ENCODE data around the gene METAP1.
"Not testable (repeated sequence)": the region's sequence is repeated elsewhere in the genome, so short reads cannot be mapped to it uniquely, and the experiment has no call there.

The METAP1 gene

GRCh38 chr4:99099814-99100213 is 104.3 kb downstream of the METAP1 start:
- not testable (repeated sequence) for DNase-seq (ENCODE audit: low spot score)

GRCh38 chr4:99100876-99101275 is 105.4 kb downstream of the METAP1 start:
- no peak for DNase-seq (ENCODE audit: low spot score)

- no peak for DNase-seq (ENCODE audit: low spot score)
Observed at GRCh38 chr4:99102634-99103033, 107.1 kb downstream of the METAP1 start.

- no peak for DNase-seq (ENCODE audit: low spot score)
Observed at GRCh38 chr4:99103166-99103565, 107.6 kb downstream of the METAP1 start.

GRCh38 chr4:99104153-99104552 is 108.6 kb downstream of the METAP1 start:
- DNase-seq (ENCODE audit: low spot score) = no peak

GRCh38 chr4:99109286-99109685 is 113.8 kb downstream of the METAP1 start:
- DNase-seq (ENCODE audit: low spot score) = not testable (repeated sequence)

Data from iPS-NIHi11 (cell line).